ENCODE data around the gene DNAJC25.

DNAJC25 gene

GRCh38 chr9:111628411-111628810 is 2.7 kb upstream of the DNAJC25 start:
- Histone ChIP-seq H3K4me3 (ENCODE audit: low read length) (no peak overlapping the region), H2AFZ (ENCODE audit: low read length) (no peak overlapping the region), H3K27me3 (replicated peaks; ENCODE audit: insufficient read depth, low read length) (no peaks in the 10 kb centered on the region), H3K9ac (ENCODE audit: low read length) (no peak overlapping the region), H3K4me2 (ENCODE audit: low read depth, low read length) (no peak overlapping the region), H3K79me2 (ENCODE audit: low read length) (peaks cover 21% of the 10 kb centered on the region), H3K4me1 (ENCODE audit: low read length) (peaks cover 5% of the 10 kb centered on the region; the same call in 1 of the 2 replicates), H3F3A (ENCODE audit: insufficient read depth, low read length) (0 out of 2 replicates have a peak, but pooled peaks cover 5% of the 10 kb centered on the region), H4K20me1 (ENCODE audit: insufficient read depth, low read length) (no peaks in the 10 kb centered on the region), H3K9me2 (replicated peaks; ENCODE audit: insufficient read depth, low read length) (no peaks in the 10 kb centered on the region), H3K27ac (ENCODE audit: low read length) (no peak overlapping the region), H3K36me3 (replicated peaks; ENCODE audit: insufficient read depth, low read length) (no peaks in the 10 kb centered on the region), H3K9me3 (replicated peaks; ENCODE audit: insufficient read depth, low read length) (no peaks in the 10 kb centered on the region)
- no peak for DNase-seq
- TF ChIP-seq CTCF (IDR thresholded peaks at IDR 0.05; ENCODE audit: low read length) (no peak), EZH2 (optimal IDR thresholded peaks at IDR 0.05; ENCODE audit: low read depth, low read length) (no peak), EZH2phosphoT487 (IDR thresholded peaks at IDR 0.05; ENCODE audit: low read length) (no peak)

GRCh38 chr9:111630182-111630963 is 761 bp upstream of the DNAJC25 start:
- Histone ChIP-seq H3K4me2 (ENCODE audit: low read depth, low read length) (peak overlapping the region; percentile 87), H3K4me3 (ENCODE audit: low read length) (peak overlapping the region; percentile 76), H3K79me2 (ENCODE audit: low read length) (peaks cover 41% of the 10 kb centered on the region), H2AFZ (ENCODE audit: low read length) (peak overlapping the region; percentile 88), H3F3A (ENCODE audit: insufficient read depth, low read length) (0 out of 2 replicates have a peak, but pooled peaks cover 5% of the 10 kb centered on the region), H3K9ac (ENCODE audit: low read length) (peak overlapping the region; percentile 86; the same call in 1 of the 2 replicates), H3K4me1 (ENCODE audit: low read length) (peaks cover 5% of the 10 kb centered on the region; the same call in 1 of the 2 replicates), H3K9me2 (replicated peaks; ENCODE audit: insufficient read depth, low read length) (no peaks in the 10 kb centered on the region), H3K27ac (ENCODE audit: low read length) (peak overlapping the region; percentile 30; the same call in 1 of the 2 replicates), H4K20me1 (ENCODE audit: insufficient read depth, low read length) (0 out of 2 replicates have a peak, but pooled peaks cover 5% of the 10 kb centered on the region), H3K27me3 (replicated peaks; ENCODE audit: insufficient read depth, low read length) (no peaks in the 10 kb centered on the region), H3K9me3 (replicated peaks; ENCODE audit: insufficient read depth, low read length) (no peaks in the 10 kb centered on the region), H3K36me3 (replicated peaks; ENCODE audit: insufficient read depth, low read length) (no peaks in the 10 kb centered on the region)
- TF ChIP-seq CTCF (IDR thresholded peaks at IDR 0.05; ENCODE audit: low read length) = no peak
- no peak for TF ChIP-seq EZH2 (optimal IDR thresholded peaks at IDR 0.05; ENCODE audit: low read depth, low read length)
- TF ChIP-seq EZH2phosphoT487 (IDR thresholded peaks at IDR 0.05; ENCODE audit: low read length) = no peak
- no peak for DNase-seq

GRCh38 chr9:111630964-111631213 is 245 bp upstream of the DNAJC25 start:
- peak overlapping the region; percentile 76 for H3K4me3 ChIP-seq (ENCODE audit: low read length)
- no peaks in the 10 kb centered on the region for H3K9me3 ChIP-seq (replicated peaks; ENCODE audit: insufficient read depth, low read length)
- H3F3A ChIP-seq (ENCODE audit: insufficient read depth, low read length) = 0 out of 2 replicates have a peak, but pooled peaks cover 5% of the 10 kb centered on the region
- H3K79me2 ChIP-seq (ENCODE audit: low read length) = peaks cover 46% of the 10 kb centered on the region
- H2AFZ ChIP-seq (ENCODE audit: low read length) = peak overlapping the region; percentile 88
- peaks cover 10% of the 10 kb centered on the region; the same call in 1 of the 2 replicates for H4K20me1 ChIP-seq (ENCODE audit: insufficient read depth, low read length)
- H3K9me2 ChIP-seq (replicated peaks; ENCODE audit: insufficient read depth, low read length) = no peaks in the 10 kb centered on the region
- DNase-seq = no peak
- H3K36me3 ChIP-seq (replicated peaks; ENCODE audit: insufficient read depth, low read length) = no peaks in the 10 kb centered on the region
- peaks cover 5% of the 10 kb centered on the region; the same call in 1 of the 2 replicates for H3K4me1 ChIP-seq (ENCODE audit: low read length)
- H3K4me2 ChIP-seq (ENCODE audit: low read depth, low read length) = peak overlapping the region; percentile 87
- peak overlapping the region; percentile 86; the same call in 1 of the 2 replicates for H3K9ac ChIP-seq (ENCODE audit: low read length)
- TF ChIP-seq EZH2phosphoT487 (IDR thresholded peaks at IDR 0.05; ENCODE audit: low read length) (no peak), EZH2 (optimal IDR thresholded peaks at IDR 0.05; ENCODE audit: low read depth, low read length) (no peak), CTCF (IDR thresholded peaks at IDR 0.05; ENCODE audit: low read length) (no peak)
- no peaks in the 10 kb centered on the region for H3K27me3 ChIP-seq (replicated peaks; ENCODE audit: insufficient read depth, low read length)
- peak overlapping the region; percentile 30; the same call in 1 of the 2 replicates for H3K27ac ChIP-seq (ENCODE audit: low read length)
